ENCODE data around the gene EFCAB7. TPM values are rescaled to one million over a fixed set of nuclear protein-coding genes. Genes with fewer than 3 reads are reported as not detected.

The EFCAB7 gene
- total and polyA plus RNA-seq, 2 of the 13 experiments (the other 11 are each of a cell fraction or from before 2014, with no cell fraction given): 1.7 to 5.4 TPM

- TF ChIP-seq ZNF703 (CRISPR knock-in tag; IDR thresholded peaks at IDR 0.05; ENCODE audit: borderline replicate concordance) (no peak), ATM (IDR thresholded peaks at IDR 0.05; ENCODE audit: borderline replicate concordance) (no peak), IRF1 (CRISPR knock-in tag; IDR thresholded peaks at IDR 0.05; ENCODE audit: low read depth) (no peak), TOE1 (CRISPR knock-in tag; IDR thresholded peaks at IDR 0.05) (no peak), HOXA3 (CRISPR knock-in tag; IDR thresholded peaks at IDR 0.05) (peak; percentile 88), KLF9 (CRISPR knock-in tag; IDR thresholded peaks at IDR 0.05; ENCODE audit: low read depth) (no peak; the same call in 1 of the 2 replicates), TFDP1 (CRISPR knock-in tag; IDR thresholded peaks at IDR 0.05; ENCODE audit: borderline replicate concordance) (peak; percentile 99), MAF1 (CRISPR knock-in tag; IDR thresholded peaks at IDR 0.05; ENCODE audit: borderline replicate concordance) (no peak; the same call in 1 of the 2 replicates), THAP7 (CRISPR knock-in tag; IDR thresholded peaks at IDR 0.05) (no peak), ZSCAN9 (CRISPR knock-in tag; IDR thresholded peaks at IDR 0.05; ENCODE audit: borderline replicate concordance) (peak; percentile 91), ZNF550 (CRISPR knock-in tag; IDR thresholded peaks at IDR 0.05; ENCODE audit: borderline replicate concordance) (no peak; the same call in 1 of the 2 replicates), SETDB1 (CRISPR knock-in tag; IDR thresholded peaks at IDR 0.05; ENCODE audit: borderline replicate concordance) (no peak), HNF1A (IDR thresholded peaks at IDR 0.05; ENCODE audit: low read depth) (peak; percentile 46; the same call in 1 of the 2 replicates), HNF1A (CRISPR knock-in tag; IDR thresholded peaks at IDR 0.05; ENCODE audit: borderline replicate concordance) (peak; percentile 62; the same call in 1 of the 2 replicates), ZNF749 (CRISPR knock-in tag; IDR thresholded peaks at IDR 0.05; ENCODE audit: borderline replicate concordance) (peak; percentile 91), NFYC (CRISPR knock-in tag; IDR thresholded peaks at IDR 0.05) (peak; percentile 28; the same call in 1 of the 2 replicates), RFXAP (CRISPR knock-in tag; IDR thresholded peaks at IDR 0.05; ENCODE audit: borderline replicate concordance) (peak; percentile 68; the same call in 1 of the 2 replicates), CCAR2 (optimal IDR thresholded peaks at IDR 0.05; ENCODE audit: low read depth, low read length) (peak; percentile 80), HBP1 (CRISPR knock-in tag; IDR thresholded peaks at IDR 0.05; ENCODE audit: low read depth) (peak; percentile 94; the same call in 1 of the 2 replicates), ISX (CRISPR knock-in tag; conservative IDR thresholded peaks at IDR 0.05) (no peak), ZNF644 (CRISPR knock-in tag; IDR thresholded peaks at IDR 0.05; ENCODE audit: low read depth) (no peak)
Observed at GRCh38 chr1:63522891-63523728, at the start of gene EFCAB7, which contains the start of gene ITGB3BP (continued).
